HEK293T (cell line): ENCODE measurements around the gene DNMT1.

Experiments used
- BHLHE40 ChIP-seq: fragments of 450-650 bp; IDR thresholded peaks from 2 replicates; pipeline ENCODE4 v1.6.1; 2016; ENCODE audit warnings: mild to moderate bottlenecking, moderate library complexity, borderline replicate concordance
- ELF4 ChIP-seq: fragments of 450-650 bp; IDR thresholded peaks from 2 replicates; pipeline ENCODE4 v1.6.1; 2017; ENCODE audit warnings: antibody characterized with exemption
- FOXA1 ChIP-seq: fragments of 450-650 bp; IDR thresholded peaks from 2 replicates; pipeline ENCODE4 v1.6.1; 2016; ENCODE audit warnings: mild to moderate bottlenecking
- FOXK2 ChIP-seq: fragments of 450-650 bp; IDR thresholded peaks from 2 replicates; pipeline ENCODE4 v1.6.1; 2016; ENCODE audit warnings: mild to moderate bottlenecking
- FOXM1 ChIP-seq: fragments of 450-650 bp; IDR thresholded peaks from 2 replicates; pipeline ENCODE4 v1.6.1; 2017; ENCODE audit warnings: mild to moderate bottlenecking, borderline replicate concordance
- SP1 ChIP-seq: fragments of 450-650 bp; IDR thresholded peaks from 2 replicates; pipeline ENCODE4 v1.6.1; 2017
- SUZ12 ChIP-seq: fragments of 450-650 bp; IDR thresholded peaks from 2 replicates; pipeline ENCODE4 v1.6.1; 2016; ENCODE audit warnings: mild to moderate bottlenecking
- TARDBP ChIP-seq: fragments of 450-650 bp; IDR thresholded peaks from 2 replicates; pipeline ENCODE4 v1.6.1; 2016
- ZNF384 ChIP-seq: fragments of 450-650 bp; IDR thresholded peaks from 2 replicates; pipeline ENCODE4 v1.6.1; 2016
- TF ChIP-seq, protein P1 (sequence below): fragments of 450-650 bp; IDR thresholded peaks from 2 replicates; pipeline ENCODE4 v1.6.1; 2016

DNA sequence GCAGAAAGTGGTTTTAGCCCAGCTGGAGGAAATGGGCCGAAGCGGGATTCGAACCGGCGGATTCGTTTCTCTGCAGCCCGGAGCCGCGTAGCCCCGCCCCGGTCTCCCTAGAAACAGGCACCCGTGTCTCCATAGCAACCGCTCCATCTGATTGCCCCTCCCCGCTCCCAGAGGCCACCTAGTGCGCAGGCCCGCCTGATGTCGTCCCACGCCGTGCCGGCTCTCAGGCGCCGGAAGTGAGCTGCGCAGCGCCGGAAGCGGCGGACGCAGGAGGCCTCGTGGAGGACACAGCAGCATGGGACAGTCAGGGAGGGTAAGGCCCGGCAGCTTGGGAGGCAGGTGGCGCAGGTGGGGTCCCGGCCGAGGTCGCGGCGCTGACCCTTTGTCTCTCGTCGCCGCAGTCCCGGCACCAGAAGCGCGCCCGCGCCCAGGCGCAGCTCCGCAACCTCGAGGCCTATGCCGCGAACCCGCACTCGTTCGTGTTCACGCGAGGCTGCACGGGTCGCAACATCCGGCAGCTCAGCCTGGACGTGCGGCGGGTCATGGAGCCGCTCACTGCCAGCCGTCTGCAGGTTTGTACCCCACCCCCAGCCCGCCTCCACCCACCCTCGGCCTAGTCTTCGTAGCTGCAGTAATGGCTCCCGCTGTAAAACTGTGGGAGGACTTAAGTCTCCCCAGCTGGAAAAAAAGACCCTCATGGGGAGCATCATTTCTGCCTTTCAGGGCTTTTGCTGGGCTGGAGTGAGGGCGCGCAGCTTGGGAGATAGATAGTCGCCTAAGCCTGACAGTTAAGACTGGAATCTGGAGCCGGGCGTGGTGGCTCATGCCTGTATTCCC is 88.4 kb downstream of the DNMT1 start, which contains the start of gene PPAN:
- TF ChIP-seq SUZ12: no peak
- TF ChIP-seq, protein P1, sequence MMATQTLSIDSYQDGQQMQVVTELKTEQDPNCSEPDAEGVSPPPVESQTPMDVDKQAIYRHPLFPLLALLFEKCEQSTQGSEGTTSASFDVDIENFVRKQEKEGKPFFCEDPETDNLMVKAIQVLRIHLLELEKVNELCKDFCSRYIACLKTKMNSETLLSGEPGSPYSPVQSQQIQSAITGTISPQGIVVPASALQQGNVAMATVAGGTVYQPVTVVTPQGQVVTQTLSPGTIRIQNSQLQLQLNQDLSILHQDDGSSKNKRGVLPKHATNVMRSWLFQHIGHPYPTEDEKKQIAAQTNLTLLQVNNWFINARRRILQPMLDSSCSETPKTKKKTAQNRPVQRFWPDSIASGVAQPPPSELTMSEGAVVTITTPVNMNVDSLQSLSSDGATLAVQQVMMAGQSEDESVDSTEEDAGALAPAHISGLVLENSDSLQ: peak; percentile 40; the same call in 1 of the 2 replicates
- no peak for TF ChIP-seq FOXA1
- TF ChIP-seq BHLHE40: no peak
- no peak for TF ChIP-seq ZNF384
- no peak for TF ChIP-seq FOXK2
- no peak for TF ChIP-seq FOXM1
- peak; percentile 56; the same call in 1 of the 2 replicates for TF ChIP-seq ELF4
- TF ChIP-seq TARDBP: no peak
- no peak for TF ChIP-seq SP1
